ENCODE results near the gene ARHGEF3. TPM values are rescaled to one million over a fixed set of nuclear protein-coding genes. Genes with fewer than 3 reads are reported as not detected.
"Not testable (repeated sequence)": the region's sequence is repeated elsewhere in the genome, so short reads cannot be mapped to it uniquely, and the experiment has no call there.

The ARHGEF3 gene
- total and polyA plus RNA-seq, 10 donors, result 8.0 to 35.1 (median 31.7) TPM

GRCh38 chr3:56758539-56758981 lies 43.2 kb downstream of the ARHGEF3 start:
- Histone ChIP-seq H3K27ac (peak overlapping the region in 7 of 8 donors; percentile 23 to 88 (median 71)), H3K36me3 (no peaks in the 10 kb centered on the region), H3K4me1 (peaks cover 28 to 97% (median 56%) of the 10 kb centered on the region in 6 donors), H3K27me3 (replicated peaks in 1 of 7) (no peaks in the 10 kb centered on the region), H3K4me3 (peak overlapping the region in 1 of 8 donors; percentile 17), H3K9me3 (no peaks in the 10 kb centered on the region)
- intact Hi-C loops (cut with DNase I; ENCODE audit: low total_unique reads), result no loop called here
- DNase-seq, result no peak
- TF ChIP-seq POLR2A (IDR thresholded peaks at IDR 0.05), result no peak
- peak in 1 of 3 donors; percentile 17 for TF ChIP-seq POLR2AphosphoS5 (IDR thresholded peaks at IDR 0.05)
- WGBS, 5 donors, result 4 to 18% (median 7%) methylated on average over 2 of the region's 2 CpGs

- H3K36me3 ChIP-seq; H3K9me3 ChIP-seq; intact Hi-C loops (cut with DNase I; ENCODE audit: low total_unique reads); H3K27me3 ChIP-seq (replicated peaks in 1 of 7); DNase-seq; H3K4me3 ChIP-seq: not testable (repeated sequence)
- WGBS, 5 donors, result 81 to 92% (median 88%) methylated on average over 11 of the region's 11 CpGs
- Histone ChIP-seq H3K27ac (peak overlapping the region in 6 of 8 donors; percentile 59 to 88 (median 73)), H3K4me1 (peaks cover 33 to 97% (median 60%) of the 10 kb centered on the region in 6 donors)
Measured at GRCh38 chr3:56758042-56758441, 43.7 kb downstream of the ARHGEF3 start.

GRCh38 chr3:56754741-56755417 lies 46.9 kb downstream of the ARHGEF3 start:
- peak; percentile 63 to 77 (median 76) for TF ChIP-seq POLR2AphosphoS5 (IDR thresholded peaks at IDR 0.05)
- TF ChIP-seq POLR2A (IDR thresholded peaks at IDR 0.05), result no peak
- peak in 2 of 11 experiments; percentile 1 to 5 for TF ChIP-seq CTCF (IDR thresholded peaks at IDR 0.05 in 8 of 11, conservative IDR thresholded peaks at IDR 0.05 in 3 of 11)
- intact Hi-C loops (cut with DNase I; ENCODE audit: low total_unique reads), result no loop called here
- Histone ChIP-seq H3K9me3 (no peaks in the 10 kb centered on the region), H3K4me1 (peaks cover 34 to 95% (median 72%) of the 10 kb centered on the region in 6 donors), H3K4me3 (peak overlapping the region; percentile 16 to 70 (median 44)), H3K36me3 (peaks cover 0 to 33% (median 14%) of the 10 kb centered on the region in 6 donors), H3K27ac (peak overlapping the region; percentile 72 to 92 (median 86)), H3K27me3 (replicated peaks in 1 of 7) (no peaks in the 10 kb centered on the region)
- 11 to 26% (median 15%) methylated on average over 21 of the region's 21 CpGs for WGBS, 5 donors
- DNase-seq, result peak; percentile 86

GRCh38 chr3:56753206-56753820 lies 48.4 kb downstream of the ARHGEF3 start:
- peak overlapping the region; percentile 23 to 92 (median 86) for H3K27ac ChIP-seq

More at GRCh38 chr3:56753206-56753820, 48.4 kb downstream of the ARHGEF3 start:
- Histone ChIP-seq H3K9me3 (no peaks in the 10 kb centered on the region), H3K4me3 (peak overlapping the region in 1 of 8 donors; percentile 70), H3K4me1 (peaks cover 32 to 91% (median 63%) of the 10 kb centered on the region in 6 donors), H3K27me3 (replicated peaks in 1 of 7) (no peaks in the 10 kb centered on the region), H3K36me3 (peaks cover 0 to 48% (median 25%) of the 10 kb centered on the region in 6 donors)
- no peak for DNase-seq
- TF ChIP-seq POLR2AphosphoS5 (IDR thresholded peaks at IDR 0.05) (no peak), POLR2A (IDR thresholded peaks at IDR 0.05) (no peak), CTCF (IDR thresholded peaks at IDR 0.05 in 8 of 11, conservative IDR thresholded peaks at IDR 0.05 in 3 of 11) (no peak)
- 49 to 58% (median 51%) methylated on average over 4 of the region's 4 CpGs for WGBS, 5 donors
- intact Hi-C loops (cut with DNase I; ENCODE audit: low total_unique reads), result no loop called here
